Glomerular visceral epithelial cell (primary cell): ENCODE measurements around the gene SEMA5A.
"Not testable (repeated sequence)": the region's sequence is repeated elsewhere in the genome, so short reads cannot be mapped to it uniquely, and the experiment has no call there.

ENCODE experiments used
- DNase-seq: peaks from one replicate; pipeline ENCODE4 v3.0.0-alpha.2; 2016; ENCODE audit errors: extremely low spot score

The SEMA5A gene

DNA sequence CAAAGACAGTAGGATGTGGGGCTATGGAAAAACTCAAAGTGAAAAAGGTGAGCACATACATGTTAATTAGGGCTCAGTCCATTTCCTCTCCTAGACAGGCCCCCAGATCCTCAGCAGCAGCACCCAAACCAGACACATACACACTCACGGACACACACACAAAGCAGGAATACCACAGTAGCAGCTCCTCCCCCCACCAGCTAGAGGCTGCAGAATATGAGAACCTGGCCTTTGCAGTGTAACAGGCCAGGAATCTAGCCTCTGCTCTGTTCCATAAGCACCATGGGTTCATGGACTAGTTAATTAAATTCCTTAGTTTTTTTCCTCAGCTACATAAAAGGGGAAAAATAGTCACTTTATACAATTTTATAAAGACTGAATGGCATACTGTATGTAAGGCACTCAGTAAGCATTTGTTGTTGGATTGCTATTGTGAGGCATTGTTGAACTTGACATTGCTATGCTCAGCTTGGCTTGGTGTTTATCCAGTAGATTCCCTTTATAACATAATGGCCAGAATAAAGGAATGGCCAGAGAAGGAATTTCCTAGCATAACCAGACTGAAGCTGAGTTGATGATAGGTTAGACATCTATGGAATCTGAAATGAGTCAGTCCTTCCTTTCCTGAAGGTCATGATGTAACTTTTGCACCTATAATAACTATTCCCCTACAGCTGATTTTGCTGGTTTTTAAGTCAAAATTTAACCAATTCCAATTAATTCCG lies 186.8 kb downstream of the SEMA5A start:
- DNase-seq = peak; percentile 48

- DNase-seq = no peak
Measured at GRCh38 chr5:9356351-9356825, 189.5 kb downstream of the SEMA5A start.

GRCh38 chr5:9354336-9355081 lies 191.4 kb downstream of the SEMA5A start:
- no peak for DNase-seq

GRCh38 chr5:9353048-9353447 lies 192.8 kb downstream of the SEMA5A start:
- not testable (repeated sequence) for DNase-seq

GRCh38 chr5:9351546-9351945 lies 194.3 kb downstream of the SEMA5A start:
- DNase-seq = no peak

- peak; percentile 56 for DNase-seq
Measured at GRCh38 chr5:9350301-9350797, 195.5 kb downstream of the SEMA5A start.

GRCh38 chr5:9348401-9348996 lies 197.4 kb downstream of the SEMA5A start:
- DNase-seq = peak; percentile 27

- DNase-seq = no peak
Measured at GRCh38 chr5:9347541-9348295, 198.2 kb downstream of the SEMA5A start.

GRCh38 chr5:9347032-9347431 lies 198.8 kb downstream of the SEMA5A start:
- DNase-seq = no peak

DNA sequence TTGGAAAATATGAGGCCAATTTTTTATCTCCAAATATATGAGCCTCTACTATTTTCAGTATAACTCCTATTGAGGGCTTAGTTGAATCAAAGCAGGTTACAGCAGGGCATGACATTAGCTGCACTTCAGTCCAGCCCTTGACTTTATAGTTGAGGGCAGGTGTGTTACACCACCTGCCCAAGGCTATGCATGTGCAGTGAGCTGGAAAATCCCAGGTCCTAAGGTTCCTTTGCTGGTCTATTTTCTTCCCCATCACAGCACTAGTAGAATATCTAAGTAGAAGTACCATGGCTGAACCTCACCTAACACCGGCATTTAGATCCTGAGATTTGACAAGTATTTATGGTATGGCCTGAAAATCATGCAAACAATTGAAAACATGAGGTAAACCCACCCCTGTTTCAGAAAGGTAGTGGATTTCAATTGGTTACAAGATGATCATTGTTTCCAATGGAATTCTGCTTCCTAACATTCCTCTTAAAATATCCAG lies 201.1 kb downstream of the SEMA5A start:
- no peak for DNase-seq

GRCh38 chr5:9343146-9343850 lies 202.6 kb downstream of the SEMA5A start:
- peak; percentile 33 for DNase-seq

DNA sequence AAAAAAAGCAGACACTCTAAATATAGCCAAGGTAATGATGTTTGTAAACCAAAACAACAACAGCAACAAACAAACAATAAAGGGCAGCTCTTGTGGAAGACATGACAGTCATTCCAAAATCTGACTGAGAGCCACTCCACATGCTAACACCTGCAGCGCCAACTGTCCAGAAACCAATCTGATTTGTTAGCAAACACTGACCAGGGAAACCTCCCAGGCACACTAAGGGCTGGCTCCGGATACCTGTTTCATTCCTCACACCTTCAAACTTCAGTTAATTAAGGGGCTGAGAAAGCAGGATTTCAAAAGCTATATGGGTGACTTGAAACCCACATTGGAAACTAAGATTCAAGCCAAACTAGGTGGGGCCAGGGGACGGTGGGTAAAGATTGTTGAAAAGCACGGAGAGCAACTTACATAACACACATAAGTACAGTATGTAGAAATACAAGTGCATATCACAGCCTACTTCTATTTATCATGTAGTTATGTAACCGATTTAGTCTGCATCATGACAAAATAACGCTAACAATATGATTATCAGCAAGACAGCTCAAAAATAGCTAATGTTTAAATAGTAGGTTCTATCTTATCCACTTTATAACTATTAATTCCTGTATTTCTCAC lies 203.6 kb downstream of the SEMA5A start:
- no peak for DNase-seq

DNA sequence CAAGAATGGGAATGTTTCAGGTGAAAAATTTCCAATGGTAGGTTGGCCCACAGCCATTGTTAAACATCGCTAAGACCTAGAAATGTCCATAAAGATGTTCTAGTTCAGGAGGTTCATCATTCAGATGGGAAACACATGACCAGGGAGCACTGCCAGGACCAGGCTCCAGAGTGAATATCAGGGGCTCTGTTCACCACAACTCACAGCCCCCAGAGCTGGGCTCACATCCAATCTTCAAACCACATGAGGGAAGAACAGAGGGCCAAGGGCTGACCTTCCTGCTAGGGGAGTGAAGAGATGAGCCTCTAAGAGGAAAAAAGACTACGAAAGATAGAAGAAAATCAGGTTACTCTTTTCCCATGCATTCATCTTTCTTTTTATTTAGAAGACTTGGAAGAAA lies 205.8 kb downstream of the SEMA5A start:
- no peak for DNase-seq

DNA sequence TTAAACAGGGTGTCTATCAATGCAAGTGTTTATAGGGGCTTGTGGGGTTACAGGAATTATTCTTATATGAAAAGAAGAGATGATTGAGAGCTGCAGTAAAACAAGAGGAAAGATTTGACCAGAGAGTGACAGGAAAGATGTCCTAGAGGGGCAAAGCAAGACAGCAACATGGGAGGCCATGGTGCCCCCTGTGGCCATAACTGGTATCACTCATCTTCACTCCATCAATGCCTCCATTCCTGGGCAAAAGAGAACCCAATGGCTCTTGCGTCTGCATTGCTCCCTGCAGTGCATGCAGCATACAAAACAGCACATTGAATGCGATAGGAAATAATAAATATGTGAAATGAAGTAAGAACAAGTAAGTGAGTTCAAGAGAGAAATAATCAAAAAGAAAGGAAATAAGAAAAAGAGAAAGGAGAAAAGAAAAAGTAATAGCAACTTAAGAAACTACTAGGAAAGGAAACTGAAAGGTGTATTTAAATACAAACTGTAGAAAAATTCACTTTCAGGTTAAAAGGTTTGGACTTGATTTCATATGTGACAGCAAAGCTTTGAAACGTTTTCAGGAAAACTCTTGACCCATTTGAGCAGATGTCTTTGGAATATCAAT lies 206.6 kb downstream of the SEMA5A start:
- DNase-seq = no peak

DNA sequence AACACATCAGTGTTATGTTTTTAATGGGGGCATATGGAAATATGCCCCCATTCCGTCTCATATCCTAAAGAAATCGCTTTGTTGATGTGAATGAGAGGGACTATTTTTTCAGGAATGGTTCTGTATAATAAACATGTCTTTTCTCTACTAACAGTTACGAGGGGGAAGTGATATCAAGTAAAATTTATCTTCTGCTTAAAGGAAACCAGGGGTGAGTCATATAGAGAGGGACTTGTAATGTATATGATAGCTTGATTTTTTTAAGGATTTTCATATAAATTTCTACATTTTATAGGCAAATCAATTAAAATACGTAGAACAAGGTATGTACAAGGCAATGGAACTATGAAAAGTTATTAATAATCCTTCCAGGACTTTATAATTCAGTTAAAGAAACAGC lies 207.1 kb downstream of the SEMA5A start:
- no peak for DNase-seq

DNA sequence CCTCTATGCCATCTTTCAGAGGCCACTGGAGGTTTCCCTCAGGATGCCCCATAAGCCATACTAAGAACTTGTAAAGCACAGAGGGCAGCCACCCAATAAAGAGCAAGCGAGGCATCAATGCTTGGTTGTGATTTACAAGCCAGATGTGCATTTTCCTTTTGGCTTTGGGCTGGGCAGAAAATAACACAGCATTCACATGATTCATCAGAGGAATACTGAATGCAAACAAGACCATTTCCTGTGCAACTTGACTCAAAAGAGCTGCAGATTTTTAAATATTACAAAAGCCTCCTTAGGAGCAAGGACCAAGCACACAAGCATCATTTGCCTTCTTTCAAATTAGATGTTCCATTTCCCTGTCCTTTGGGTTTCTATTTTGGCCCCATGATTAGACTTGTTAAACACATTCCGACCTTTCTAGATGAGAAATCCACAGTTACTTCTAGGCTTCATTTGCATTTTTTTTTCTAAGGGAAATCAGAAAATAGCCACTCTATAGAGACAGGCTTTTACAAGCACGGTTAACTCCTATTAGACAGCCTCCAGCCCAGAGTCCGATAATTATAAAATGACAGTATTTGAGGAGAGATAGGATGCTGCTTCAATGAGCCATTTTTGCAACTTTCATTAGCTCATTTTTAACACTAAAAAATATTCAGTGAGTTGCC lies 207.8 kb downstream of the SEMA5A start:
- DNase-seq = no peak

DNA sequence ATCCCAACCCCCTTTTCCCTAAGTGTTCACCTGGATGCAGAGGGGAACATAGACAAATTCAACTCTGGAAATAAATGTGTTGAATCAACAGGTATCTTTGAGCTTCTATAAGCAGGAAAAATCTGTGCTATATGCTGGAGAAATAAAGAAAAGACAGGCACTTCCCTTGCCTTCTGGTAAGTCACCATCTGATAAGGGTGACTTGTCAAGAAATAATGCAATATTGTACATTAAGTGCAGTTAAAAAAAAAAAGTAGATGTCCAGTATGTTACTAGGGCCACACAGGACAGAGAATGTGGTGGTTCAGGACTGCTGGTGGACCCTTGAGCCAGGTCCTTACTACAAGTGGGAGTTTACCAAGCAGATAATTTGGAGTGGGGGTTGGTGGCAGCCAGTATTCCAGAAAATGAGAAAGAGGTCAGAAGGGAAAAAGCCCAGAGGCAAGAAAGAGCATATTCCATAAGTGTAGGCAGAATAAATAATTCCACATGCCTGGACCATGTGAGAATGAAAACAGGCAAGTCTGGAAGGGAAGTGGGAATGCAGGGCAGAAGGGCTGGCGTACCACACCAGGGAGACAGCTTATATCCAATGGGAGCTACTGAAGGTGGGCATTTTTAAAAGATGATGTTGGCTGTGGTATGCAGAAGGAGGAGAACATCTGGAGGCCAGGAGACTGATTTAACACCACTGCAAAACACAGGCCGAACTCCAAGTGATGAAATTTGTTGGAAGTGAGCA lies 209.9 kb downstream of the SEMA5A start:
- no peak for DNase-seq

DNA sequence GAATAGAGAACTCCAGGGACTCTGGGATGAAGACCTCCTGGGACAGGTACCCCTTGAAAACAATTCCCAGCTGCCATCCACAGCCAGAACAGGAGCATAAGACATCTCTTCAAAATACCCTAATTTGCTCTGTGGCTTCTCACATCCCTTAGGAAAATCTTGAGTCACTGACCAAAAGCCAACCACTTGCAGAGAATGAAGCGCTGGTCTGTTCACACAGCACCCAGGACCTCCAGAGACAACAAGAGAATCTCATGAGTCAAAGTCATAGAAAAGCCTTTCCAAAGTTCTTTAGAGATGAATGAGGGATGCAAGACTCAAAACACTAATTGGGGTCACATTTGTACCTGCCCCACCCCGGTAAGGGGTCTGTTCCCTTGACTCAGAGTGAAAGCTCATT lies 210.6 kb downstream of the SEMA5A start:
- no peak for DNase-seq

- no peak for DNase-seq
Measured at GRCh38 chr5:9332026-9332425, 213.8 kb downstream of the SEMA5A start.
